Activated T-cell treated with anti-CD3 and anti-CD28 coated beads, Interleukin-2, amount 50 U/mL, for 72 hours (primary cell): Measurements from ENCODE around the gene COMMD8. TPM values are rescaled to one million over a fixed set of nuclear protein-coding genes. Genes with fewer than 3 reads are reported as not detected.
"Not testable (repeated sequence)": the region's sequence is repeated elsewhere in the genome, so short reads cannot be mapped to it uniquely, and the experiment has no call there.

ENCODE experiments used
- ATAC-seq, 2 donors: fragments of 150-1000 bp; cut with Tn5 transposase; replicated peaks in 1 of 2; 2 replicates each; pipeline ENCODE4 v1.10.0; 2021; ENCODE audit warnings: moderate library complexity in 2 of 2, mild to moderate bottlenecking in 1 of 2
- DNase-seq, 2 donors: peaks; one replicate each; pipeline ENCODE4 v3.0.0; 2021 to 2022; ENCODE audit warnings: mixed read lengths in 1 of 2
- H3K27ac Mint-ChIP-seq: one replicate; pipeline ENCODE4 v1.8.0; 2022; ENCODE audit warnings: mild to moderate bottlenecking, moderate library complexity, mixed read lengths
- H3K27me3 Mint-ChIP-seq: one replicate; pipeline ENCODE4 v1.8.0; 2022; ENCODE audit warnings: low read depth, mixed read lengths
- H3K36me3 Mint-ChIP-seq, 2 donors: one replicate each; pipeline ENCODE4 v1.8.0; 2022; ENCODE audit warnings: mixed read lengths in 2 of 2, mild to moderate bottlenecking in 1 of 2; ENCODE audit not compliant: insufficient read depth in 2 of 2
- H3K4me1 Mint-ChIP-seq: one replicate; pipeline ENCODE4 v1.8.0; 2022; ENCODE audit warnings: low read depth, mixed read lengths
- H3K4me3 Mint-ChIP-seq, 2 donors: one replicate each; pipeline ENCODE4 v1.8.0; 2022; ENCODE audit warnings: mild to moderate bottlenecking in 2 of 2, mixed read lengths in 2 of 2, moderate library complexity in 2 of 2
- H3K9me3 Mint-ChIP-seq, 2 donors: one replicate each; pipeline ENCODE4 v1.8.0; 2022; ENCODE audit warnings: mixed read lengths in 2 of 2
- total RNA-seq, 2 donors: library from RNA; stranded (reverse); gene quantifications; one replicate each; pipeline ENCODE4 v1.2.3, GENCODE V29; 2022

Gene COMMD8
- total RNA-seq = 10 to 100 TPM; 14.1 to 21.6 TPM

DNA sequence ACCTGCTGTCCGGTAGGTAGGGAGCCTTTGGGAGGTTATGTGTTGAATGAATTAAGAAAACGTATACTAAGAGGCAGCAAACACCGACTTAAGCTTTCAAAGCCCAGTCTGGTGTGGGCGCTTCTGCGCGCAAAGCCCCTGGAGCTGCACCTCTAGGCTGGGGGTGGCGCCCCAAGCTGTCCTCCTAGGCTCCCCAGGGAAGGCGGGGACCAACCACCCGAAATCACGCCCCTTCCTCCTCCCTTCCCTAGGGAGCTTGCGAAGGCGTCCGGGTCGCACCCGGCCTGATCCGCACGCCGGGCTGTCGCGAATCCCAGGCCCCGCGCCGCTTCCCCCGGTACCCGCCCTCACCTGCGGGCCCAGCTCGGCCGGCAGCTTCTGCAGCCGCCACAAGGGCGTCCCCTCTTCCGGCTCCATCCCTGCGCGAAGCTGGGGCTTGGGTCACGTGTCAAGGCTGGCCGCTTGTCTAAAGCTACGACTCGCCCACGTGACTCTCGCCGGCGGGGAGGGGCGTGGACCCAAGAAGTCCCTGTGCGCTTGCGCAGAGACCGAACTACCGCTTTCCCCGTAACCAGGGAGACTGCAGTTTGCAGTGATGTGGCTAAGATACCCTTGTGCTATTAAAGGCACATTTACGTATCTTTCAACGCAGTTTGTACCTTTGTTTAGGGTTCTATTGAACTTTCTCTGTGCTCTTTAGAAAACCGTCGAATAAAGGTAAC lies at the start of gene COMMD8:
COMMD8 (minus strand) TSS at position 468 of the 722 bp plus-strand sequence; CDS start at position 417, 51 bp downstream.
- Mint-ChIP-seq H3K27me3 (no peaks in the 10 kb centered on the region), H3K9me3 (no peaks in the 10 kb centered on the region), H3K4me3 (peak within 1 kb of the TSS; percentile 88 to 94), H3K36me3 (no peaks in the 10 kb centered on the region), H3K4me1 (peaks cover 19% of the 10 kb centered on the region), H3K27ac (peak within 1 kb of the TSS; percentile 56)
- ATAC-seq (peak; percentile 98), DNase-seq (peak; percentile 96 to 98)

- Mint-ChIP-seq H3K4me3 (no peak overlapping the region), H3K9me3 (no peaks in the 10 kb centered on the region), H3K4me1 (no peaks in the 10 kb centered on the region), H3K27ac (peak overlapping the region; percentile 35), H3K27me3 (no peaks in the 10 kb centered on the region), H3K36me3 (no peaks in the 10 kb centered on the region)
- ATAC-seq (no peak), DNase-seq (no peak)
Observed at GRCh38 chr4:47510506-47511143, 47.1 kb upstream of the COMMD8 start.

DNA sequence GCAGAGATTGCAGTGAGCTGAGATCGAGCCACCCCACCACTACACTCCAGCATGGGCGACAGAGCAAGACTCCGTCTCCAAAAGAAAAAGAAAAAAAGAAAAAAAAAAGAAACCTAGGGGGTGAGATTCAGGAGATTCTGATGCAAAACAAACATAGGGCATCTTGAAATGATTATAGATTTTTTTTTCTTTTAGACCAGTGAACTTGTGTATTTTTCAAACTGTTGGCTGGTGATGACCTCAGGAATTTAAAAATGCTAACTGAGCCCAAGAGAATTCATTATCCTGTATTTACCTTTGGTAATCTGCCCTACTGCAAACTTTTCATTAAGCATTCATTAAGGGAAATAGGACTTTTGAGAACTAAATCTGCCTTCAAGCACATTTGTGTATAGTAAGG lies 42.2 kb upstream of the COMMD8 start:
- no peaks in the 10 kb centered on the region for H3K36me3 Mint-ChIP-seq
- no peaks in the 10 kb centered on the region for H3K4me1 Mint-ChIP-seq
- no peak for DNase-seq
- ATAC-seq = no peak
- H3K27me3 Mint-ChIP-seq = no peaks in the 10 kb centered on the region
- H3K27ac Mint-ChIP-seq = no peak overlapping the region
- H3K4me3 Mint-ChIP-seq = no peak overlapping the region
- H3K9me3 Mint-ChIP-seq = no peaks in the 10 kb centered on the region

DNA sequence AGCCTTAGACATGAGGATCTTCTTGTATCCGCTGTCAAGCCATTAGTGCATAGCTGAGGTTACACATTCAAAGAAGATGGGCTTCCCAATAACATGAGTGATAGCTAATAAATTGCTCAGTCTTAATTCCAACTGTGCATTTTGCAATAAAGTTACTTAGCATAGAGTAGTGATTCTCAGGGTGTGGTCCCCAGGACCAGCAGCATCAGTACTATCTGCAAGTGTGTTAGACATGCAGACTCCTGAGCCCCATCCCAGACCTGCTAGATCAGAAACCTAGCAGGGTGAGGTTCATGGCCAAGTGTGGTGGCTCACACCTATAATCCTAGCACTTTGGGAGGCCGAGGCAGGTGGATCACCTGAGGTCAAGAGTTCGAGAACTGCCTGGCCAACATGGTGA lies 41.6 kb upstream of the COMMD8 start:
- H3K27me3 Mint-ChIP-seq = no peaks in the 10 kb centered on the region

DNA sequence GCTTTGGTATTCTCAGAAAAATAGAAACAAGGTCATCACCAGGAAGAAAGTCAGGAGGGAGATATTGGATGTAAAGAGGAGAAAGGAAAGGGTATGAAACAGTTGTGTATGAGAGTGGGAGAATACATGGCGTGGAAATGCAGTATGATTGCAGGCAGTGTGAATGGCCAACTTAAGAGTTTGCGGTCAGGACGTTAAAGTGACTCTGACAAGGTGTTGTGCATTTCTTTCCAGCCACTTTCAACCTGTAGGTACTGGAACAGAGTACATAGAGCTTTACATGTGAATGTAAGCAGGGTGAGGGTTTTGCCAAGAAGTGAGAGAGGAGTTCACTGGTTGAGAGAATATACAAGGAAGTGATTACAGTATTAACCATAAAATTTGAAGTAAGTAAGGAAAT lies 37.3 kb upstream of the COMMD8 start:
- DNase-seq (no peak), ATAC-seq (no peak)
- H3K27me3 Mint-ChIP-seq = no peaks in the 10 kb centered on the region
- H3K36me3 Mint-ChIP-seq = no peaks in the 10 kb centered on the region
- no peak overlapping the region for H3K27ac Mint-ChIP-seq
- H3K4me3 Mint-ChIP-seq = no peak overlapping the region
- H3K4me1 Mint-ChIP-seq = no peaks in the 10 kb centered on the region
- H3K9me3 Mint-ChIP-seq = no peaks in the 10 kb centered on the region

More for the DNA sequence above, 41.6 kb upstream of the COMMD8 start:
- ATAC-seq (no peak), DNase-seq (no peak)
- H3K4me3 Mint-ChIP-seq = no peak overlapping the region
- no peaks in the 10 kb centered on the region for H3K9me3 Mint-ChIP-seq
- no peaks in the 10 kb centered on the region for H3K36me3 Mint-ChIP-seq
- H3K4me1 Mint-ChIP-seq = no peaks in the 10 kb centered on the region
- no peak overlapping the region for H3K27ac Mint-ChIP-seq

DNA sequence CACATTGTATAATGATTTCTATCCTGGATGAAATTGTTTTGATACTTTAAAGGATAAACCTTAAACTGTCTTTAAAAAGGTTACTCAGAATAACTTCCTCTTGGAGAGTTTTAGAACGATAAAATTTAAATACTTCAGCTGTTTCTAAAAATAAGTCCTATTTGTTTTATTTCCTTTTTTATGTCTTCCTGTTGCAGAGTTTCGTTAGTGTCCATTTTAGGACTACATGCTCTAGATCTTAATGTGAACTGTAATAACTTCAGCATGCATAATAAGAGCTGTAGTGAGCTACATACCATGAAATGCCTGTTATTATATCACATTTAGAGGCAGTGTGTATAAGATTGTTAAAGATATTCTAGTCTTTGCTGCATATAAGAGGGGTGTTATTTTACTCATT lies 36.2 kb upstream of the COMMD8 start:
- no peak overlapping the region for H3K27ac Mint-ChIP-seq
- no peaks in the 10 kb centered on the region for H3K9me3 Mint-ChIP-seq
- no peak for ATAC-seq
- H3K27me3 Mint-ChIP-seq = no peaks in the 10 kb centered on the region
- H3K4me1 Mint-ChIP-seq = no peaks in the 10 kb centered on the region
- DNase-seq = no peak
- no peaks in the 10 kb centered on the region for H3K36me3 Mint-ChIP-seq
- no peak overlapping the region for H3K4me3 Mint-ChIP-seq

DNA sequence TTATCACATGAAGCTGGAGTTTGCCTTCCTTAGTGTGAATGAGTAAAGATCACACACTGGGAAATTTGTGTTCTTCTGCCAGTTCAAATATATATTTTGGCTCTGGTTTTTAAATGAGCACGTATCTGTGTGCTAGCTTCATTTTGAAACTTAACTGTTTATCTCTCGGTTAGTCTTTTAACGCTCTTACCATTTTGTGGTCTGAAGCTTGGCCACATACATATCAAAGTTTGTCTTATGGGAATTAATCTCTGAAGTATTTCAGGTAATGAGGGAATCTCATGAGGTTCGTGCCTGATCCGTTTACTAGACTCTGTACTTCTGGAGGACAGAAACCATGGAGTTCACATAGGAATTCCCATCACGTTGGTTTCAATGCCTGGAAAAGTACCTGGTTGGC lies 35.4 kb upstream of the COMMD8 start:
- DNase-seq = no peak
- Mint-ChIP-seq H3K9me3 (no peaks in the 10 kb centered on the region), H3K27me3 (no peaks in the 10 kb centered on the region), H3K27ac (no peak overlapping the region), H3K36me3 (no peaks in the 10 kb centered on the region), H3K4me1 (no peaks in the 10 kb centered on the region), H3K4me3 (no peak overlapping the region)
- no peak for ATAC-seq

- Mint-ChIP-seq H3K9me3 (no peaks in the 10 kb centered on the region), H3K27ac (no peak overlapping the region)
- no peak for ATAC-seq
Observed at GRCh38 chr4:47494124-47494430, 30.6 kb upstream of the COMMD8 start.

GRCh38 chr4:47493238-47494123 lies 30.0 kb upstream of the COMMD8 start:
- H3K36me3 Mint-ChIP-seq = no peaks in the 10 kb centered on the region
- H3K9me3 Mint-ChIP-seq = no peaks in the 10 kb centered on the region
- H3K27ac Mint-ChIP-seq = no peak overlapping the region
- DNase-seq = no peak
- no peak overlapping the region for H3K4me3 Mint-ChIP-seq
- H3K4me1 Mint-ChIP-seq = peaks cover 15% of the 10 kb centered on the region
- no peaks in the 10 kb centered on the region for H3K27me3 Mint-ChIP-seq
- ATAC-seq = no peak

More at GRCh38 chr4:47494124-47494430, 30.6 kb upstream of the COMMD8 start:
- Mint-ChIP-seq H3K36me3 (no peaks in the 10 kb centered on the region), H3K4me1 (peaks cover 15% of the 10 kb centered on the region), H3K4me3 (no peak overlapping the region), H3K27me3 (no peaks in the 10 kb centered on the region)
- DNase-seq = no peak

DNA sequence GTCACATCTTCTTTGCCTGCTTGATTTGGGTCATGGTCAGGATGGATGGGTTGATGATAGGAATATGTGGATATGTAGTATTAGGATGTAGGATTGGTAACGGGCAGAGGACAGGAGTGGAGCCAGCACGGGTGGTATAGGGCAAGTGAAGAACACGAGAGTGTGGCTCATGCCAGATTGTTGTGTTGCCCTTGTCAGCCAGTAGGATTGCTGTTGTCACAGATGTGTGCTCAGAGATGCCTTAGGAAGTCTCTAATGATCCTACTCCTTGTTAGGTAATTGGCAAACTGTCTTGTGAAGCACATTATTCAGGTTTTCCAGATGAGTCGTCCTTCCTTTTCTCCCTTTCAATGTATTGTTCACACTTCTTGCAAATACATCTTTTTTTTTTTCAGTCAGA lies 27.0 kb upstream of the COMMD8 start:
- H3K36me3 Mint-ChIP-seq = no peaks in the 10 kb centered on the region
- H3K4me3 Mint-ChIP-seq = no peak overlapping the region
- ATAC-seq (peak; percentile 81 to 82), DNase-seq (peak; percentile 8)
- H3K27ac Mint-ChIP-seq = no peak overlapping the region
- no peaks in the 10 kb centered on the region for H3K9me3 Mint-ChIP-seq
- H3K4me1 Mint-ChIP-seq = peaks cover 24% of the 10 kb centered on the region
- H3K27me3 Mint-ChIP-seq = no peaks in the 10 kb centered on the region

- Mint-ChIP-seq H3K27me3 (no peaks in the 10 kb centered on the region), H3K4me3 (no peak overlapping the region), H3K9me3 (no peaks in the 10 kb centered on the region), H3K4me1 (peaks cover 39% of the 10 kb centered on the region), H3K36me3 (no peaks in the 10 kb centered on the region), H3K27ac (no peak overlapping the region)
- DNase-seq = no peak
- no peak for ATAC-seq
Observed at GRCh38 chr4:47488706-47489105, 25.2 kb upstream of the COMMD8 start.

DNA sequence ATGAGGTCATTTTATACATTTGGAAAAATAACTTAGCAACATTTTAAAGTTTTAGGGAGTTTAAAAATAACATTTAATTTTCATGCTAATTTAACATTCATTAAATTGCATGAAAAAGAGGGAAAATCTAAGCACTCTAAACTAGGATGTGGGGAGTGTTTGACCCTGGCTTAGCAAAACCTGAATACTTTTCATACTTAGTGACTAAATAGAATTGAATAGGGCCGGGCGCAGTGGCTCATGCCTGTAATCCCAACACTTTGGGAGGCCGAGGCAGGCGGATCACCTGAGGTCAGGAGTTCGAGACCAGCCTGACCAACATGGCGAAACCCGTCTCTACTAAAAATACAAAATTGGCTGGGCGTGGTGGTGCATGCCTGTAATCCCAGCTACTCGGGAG lies 23.2 kb upstream of the COMMD8 start:
- H3K4me3 Mint-ChIP-seq = peak overlapping the region in 1 of 2 donors; percentile 95
- H3K27ac Mint-ChIP-seq, H3K36me3 Mint-ChIP-seq, H3K27me3 Mint-ChIP-seq, H3K9me3 Mint-ChIP-seq, DNase-seq, ATAC-seq: not testable (repeated sequence)
- peaks cover 43% of the 10 kb centered on the region for H3K4me1 Mint-ChIP-seq

- Mint-ChIP-seq H3K4me3 (peak overlapping the region; percentile 95 to 98), H3K27ac (peak overlapping the region; percentile 91)
Observed at GRCh38 chr4:47486231-47486673, 22.8 kb upstream of the COMMD8 start.

More at GRCh38 chr4:47486231-47486673, 22.8 kb upstream of the COMMD8 start:
- no peaks in the 10 kb centered on the region for H3K9me3 Mint-ChIP-seq
- no peaks in the 10 kb centered on the region for H3K27me3 Mint-ChIP-seq
- peaks cover 43% of the 10 kb centered on the region for H3K4me1 Mint-ChIP-seq
- ATAC-seq = no peak
- no peak for DNase-seq
- H3K36me3 Mint-ChIP-seq = no peaks in the 10 kb centered on the region
